Measurements from ENCODE around the gene RXFP4.
A peak's percentile ranks its signal among the peaks of the same experiment; 100 is the strongest.

The RXFP4 gene

DNA sequence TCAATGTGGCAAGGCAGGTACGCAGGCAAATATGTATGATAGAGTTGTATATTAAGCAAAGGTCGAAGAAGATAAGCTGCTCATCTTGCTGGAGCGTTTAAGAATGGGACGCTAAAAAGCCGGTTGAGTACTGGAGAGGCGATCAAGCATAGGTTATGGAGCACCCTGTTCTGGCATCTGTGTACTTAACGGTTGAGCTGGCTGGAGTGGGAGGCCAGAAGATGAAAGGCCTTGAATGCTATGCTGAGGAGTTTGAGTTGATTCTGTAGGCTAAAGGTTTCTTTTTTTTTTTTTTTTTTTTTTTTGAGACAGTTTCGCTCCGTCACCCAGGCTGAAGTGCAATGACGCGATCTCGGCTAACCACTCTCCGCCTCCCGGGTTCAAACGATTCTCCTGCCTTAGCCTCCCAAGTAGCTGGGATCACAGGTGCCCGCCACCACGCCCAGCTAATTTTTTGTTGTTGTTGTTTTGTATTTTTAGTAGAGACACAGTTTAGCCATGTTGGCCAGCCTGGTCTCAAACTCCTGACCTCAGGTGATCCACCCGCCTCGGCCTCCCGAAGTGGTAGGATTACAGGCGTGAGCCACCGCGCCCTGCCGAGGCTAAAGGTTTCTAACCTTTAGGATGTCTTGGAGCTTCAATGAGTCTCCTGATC is 6.4 kb upstream of the RXFP4 start:
- peaks cover 12% of the 10 kb centered on the region for H3K4me1 Mint-ChIP-seq (ENCODE audit: low read depth)
- no peak overlapping the region for H3K4me3 Mint-ChIP-seq
- no peaks in the 10 kb centered on the region for H3K9me3 Mint-ChIP-seq
- H3K27ac Mint-ChIP-seq, result no peak overlapping the region
- no peaks in the 10 kb centered on the region for H3K36me3 Mint-ChIP-seq (ENCODE audit: low read depth)
- intact Hi-C loops (cut with micrococcal nuclease), result no loop called here
- H3K27me3 Mint-ChIP-seq, result no peaks in the 10 kb centered on the region

GRCh38 chr1:155938220-155938627 is 3.2 kb upstream of the RXFP4 start:
- Mint-ChIP-seq H3K27ac (no peak overlapping the region), H3K27me3 (no peaks in the 10 kb centered on the region), H3K4me1 (ENCODE audit: low read depth) (peaks cover 36% of the 10 kb centered on the region), H3K36me3 (ENCODE audit: low read depth) (peaks cover 3% of the 10 kb centered on the region), H3K4me3 (no peak overlapping the region), H3K9me3 (no peaks in the 10 kb centered on the region)
- intact Hi-C loops (cut with micrococcal nuclease), result loop anchor here (1.0 to 2.0 kb wide), 2 partner anchors 51 to 129 kb away; no protein-coding TSS in a partner anchor

GRCh38 chr1:155940482-155940992 is 901 bp upstream of the RXFP4 start:
- intact Hi-C loops (cut with micrococcal nuclease), result loop anchor here (5.0 kb wide), 1 partner anchor 37 kb away; the partner anchor contains the start of gene ARHGEF2
- H3K9me3 Mint-ChIP-seq, result no peaks in the 10 kb centered on the region
- peaks cover 17% of the 10 kb centered on the region for H3K36me3 Mint-ChIP-seq (ENCODE audit: low read depth)
- peaks cover 59% of the 10 kb centered on the region for H3K4me1 Mint-ChIP-seq (ENCODE audit: low read depth)
- peak overlapping the region; percentile 81 for H3K27ac Mint-ChIP-seq
- no peak overlapping the region for H3K4me3 Mint-ChIP-seq
- H3K27me3 Mint-ChIP-seq, result no peaks in the 10 kb centered on the region

GRCh38 chr1:155941845-155942531 is 550 bp downstream of the RXFP4 start:
- H3K9me3 Mint-ChIP-seq, result no peaks in the 10 kb centered on the region
- peaks cover 32% of the 10 kb centered on the region for H3K36me3 Mint-ChIP-seq (ENCODE audit: low read depth)
- peaks cover 74% of the 10 kb centered on the region for H3K4me1 Mint-ChIP-seq (ENCODE audit: low read depth)
- peak overlapping the region; percentile 81 for H3K27ac Mint-ChIP-seq
- H3K27me3 Mint-ChIP-seq, result no peaks in the 10 kb centered on the region
- H3K4me3 Mint-ChIP-seq, result no peak overlapping the region
- intact Hi-C loops (cut with micrococcal nuclease), result loop anchor here (5.0 kb wide), 1 partner anchor 35 kb away; the partner anchor contains the start of gene ARHGEF2

DNA sequence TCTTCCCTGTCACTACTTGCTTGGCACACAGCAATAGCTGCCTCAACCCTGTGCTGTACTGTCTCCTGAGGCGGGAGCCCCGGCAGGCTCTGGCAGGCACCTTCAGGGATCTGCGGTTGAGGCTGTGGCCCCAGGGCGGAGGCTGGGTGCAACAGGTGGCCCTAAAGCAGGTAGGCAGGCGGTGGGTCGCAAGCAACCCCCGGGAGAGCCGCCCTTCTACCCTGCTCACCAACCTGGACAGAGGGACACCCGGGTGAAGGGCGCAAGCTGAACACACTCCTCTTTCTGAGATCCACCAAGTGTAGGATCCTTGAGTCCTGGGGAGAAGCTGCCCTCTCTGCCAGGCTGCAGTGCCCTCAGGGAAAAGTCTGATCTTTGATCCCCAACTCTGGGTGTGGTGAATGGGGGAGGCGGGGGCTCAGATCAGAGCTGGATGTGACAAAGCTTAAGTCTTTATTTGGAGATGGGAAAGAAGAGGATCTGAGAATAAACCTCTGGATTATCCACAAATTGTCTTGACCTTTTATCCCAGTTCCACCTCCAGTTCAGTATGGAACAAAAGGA is 1.2 kb downstream of the RXFP4 start:
- H3K27ac Mint-ChIP-seq, result peak overlapping the region; percentile 81
- peaks cover 38% of the 10 kb centered on the region for H3K36me3 Mint-ChIP-seq (ENCODE audit: low read depth)
- no peaks in the 10 kb centered on the region for H3K9me3 Mint-ChIP-seq
- H3K4me1 Mint-ChIP-seq (ENCODE audit: low read depth), result peaks cover 81% of the 10 kb centered on the region
- intact Hi-C loops (cut with micrococcal nuclease), result loop anchor here (5.0 kb wide), 1 partner anchor 35 kb away; the partner anchor contains the start of gene ARHGEF2
- no peaks in the 10 kb centered on the region for H3K27me3 Mint-ChIP-seq
- H3K4me3 Mint-ChIP-seq, result no peak overlapping the region

GRCh38 chr1:155944444-155944799 is 3.0 kb downstream of the RXFP4 start:
- H3K27ac Mint-ChIP-seq, result peak overlapping the region; percentile 87
- no peaks in the 10 kb centered on the region for H3K27me3 Mint-ChIP-seq
- peaks cover 91% of the 10 kb centered on the region for H3K4me1 Mint-ChIP-seq (ENCODE audit: low read depth)
- intact Hi-C loops (cut with micrococcal nuclease), result loop anchor here (5.0 kb wide), 1 partner anchor 33 kb away; the partner anchor contains the start of gene ARHGEF2
- H3K9me3 Mint-ChIP-seq, result no peaks in the 10 kb centered on the region
- peaks cover 56% of the 10 kb centered on the region for H3K36me3 Mint-ChIP-seq (ENCODE audit: low read depth)
- no peak overlapping the region for H3K4me3 Mint-ChIP-seq

- Mint-ChIP-seq H3K9me3 (no peaks in the 10 kb centered on the region), H3K36me3 (ENCODE audit: low read depth) (peaks cover 79% of the 10 kb centered on the region), H3K4me1 (ENCODE audit: low read depth) (peaks cover 89% of the 10 kb centered on the region), H3K27me3 (no peaks in the 10 kb centered on the region), H3K4me3 (no peak overlapping the region), H3K27ac (peak overlapping the region; percentile 87)
- intact Hi-C loops (cut with micrococcal nuclease), result no loop called here
Observed at GRCh38 chr1:155946633-155947219, 5.3 kb downstream of the RXFP4 start.

DNA sequence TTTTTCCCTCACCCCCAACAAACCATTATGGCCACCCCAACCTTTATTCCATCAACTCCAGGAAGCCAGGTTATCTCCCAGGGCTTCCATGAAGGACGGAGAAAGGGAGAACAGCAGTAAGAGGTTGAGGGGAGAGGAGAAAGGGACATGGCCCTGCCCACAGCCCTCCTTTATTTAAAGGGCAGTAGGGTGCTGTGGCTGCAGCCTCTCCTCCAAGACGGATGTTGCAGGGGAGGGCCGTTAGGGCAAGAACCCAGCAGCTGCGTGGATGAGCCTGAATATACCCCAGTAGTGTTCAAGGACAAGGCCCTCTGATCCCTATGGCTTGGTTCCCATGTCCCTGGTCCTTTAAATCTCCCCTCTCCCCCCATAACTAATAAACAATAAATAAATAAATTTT is 5.9 kb downstream of the RXFP4 start:
- Mint-ChIP-seq H3K36me3 (ENCODE audit: low read depth) (peaks cover 85% of the 10 kb centered on the region), H3K27me3 (no peaks in the 10 kb centered on the region), H3K27ac (peak overlapping the region; percentile 87), H3K9me3 (no peaks in the 10 kb centered on the region), H3K4me3 (no peak overlapping the region), H3K4me1 (ENCODE audit: low read depth) (peaks cover 89% of the 10 kb centered on the region)
- intact Hi-C loops (cut with micrococcal nuclease), result no loop called here

DNA sequence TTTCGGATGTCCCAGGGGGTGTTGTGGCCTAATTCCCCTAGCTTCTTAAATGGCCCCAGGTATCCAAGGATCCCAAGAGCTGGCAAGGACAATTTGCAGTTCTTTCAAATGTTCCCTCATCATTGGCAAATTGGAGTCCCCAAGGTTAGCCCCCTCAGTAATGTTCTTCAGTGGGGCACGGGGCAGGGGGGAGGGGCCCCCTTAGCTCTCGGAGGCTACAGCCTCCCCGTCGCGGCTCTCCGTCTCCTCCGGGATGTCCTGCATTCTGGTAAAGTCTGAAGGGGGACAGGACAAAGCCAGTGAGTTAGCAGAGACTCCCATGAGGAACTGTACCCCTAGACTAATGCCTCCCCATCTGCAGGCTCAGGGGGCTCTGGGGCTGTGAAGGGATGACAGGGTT is 6.3 kb downstream of the RXFP4 start:
- no peak overlapping the region for H3K4me3 Mint-ChIP-seq
- H3K4me1 Mint-ChIP-seq (ENCODE audit: low read depth), result peaks cover 88% of the 10 kb centered on the region
- no peaks in the 10 kb centered on the region for H3K27me3 Mint-ChIP-seq
- H3K36me3 Mint-ChIP-seq (ENCODE audit: low read depth), result peaks cover 89% of the 10 kb centered on the region
- intact Hi-C loops (cut with micrococcal nuclease), result no loop called here
- peak overlapping the region; percentile 87 for H3K27ac Mint-ChIP-seq
- H3K9me3 Mint-ChIP-seq, result no peaks in the 10 kb centered on the region

DNA sequence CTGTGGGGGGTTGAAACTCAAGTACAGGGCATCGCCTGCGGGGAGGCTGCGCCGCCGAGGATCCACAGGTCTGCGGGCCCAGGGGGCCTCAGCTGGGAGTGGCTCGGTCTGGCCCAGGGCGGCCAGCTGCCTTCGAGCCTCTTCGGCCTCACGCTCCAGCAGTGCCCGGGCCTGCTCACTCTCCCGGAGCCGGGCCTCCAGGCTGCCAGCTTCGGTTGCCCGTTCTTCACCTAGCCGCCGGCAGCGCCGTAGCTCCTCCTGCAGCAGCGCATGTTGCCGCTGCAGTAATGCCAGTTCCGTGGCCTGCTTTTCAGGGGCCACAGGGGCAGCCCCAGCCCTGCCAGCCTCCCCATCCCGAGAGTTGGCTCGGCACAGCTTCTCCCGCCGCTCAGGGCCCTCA is 9.4 kb downstream of the RXFP4 start:
- H3K9me3 Mint-ChIP-seq, result no peaks in the 10 kb centered on the region
- peak overlapping the region; percentile 71 for H3K27ac Mint-ChIP-seq
- no peaks in the 10 kb centered on the region for H3K27me3 Mint-ChIP-seq
- H3K36me3 Mint-ChIP-seq (ENCODE audit: low read depth), result peaks cover 100% of the 10 kb centered on the region
- intact Hi-C loops (cut with micrococcal nuclease), result no loop called here
- H3K4me1 Mint-ChIP-seq (ENCODE audit: low read depth), result peaks cover 65% of the 10 kb centered on the region
- H3K4me3 Mint-ChIP-seq, result no peak overlapping the region

DNA sequence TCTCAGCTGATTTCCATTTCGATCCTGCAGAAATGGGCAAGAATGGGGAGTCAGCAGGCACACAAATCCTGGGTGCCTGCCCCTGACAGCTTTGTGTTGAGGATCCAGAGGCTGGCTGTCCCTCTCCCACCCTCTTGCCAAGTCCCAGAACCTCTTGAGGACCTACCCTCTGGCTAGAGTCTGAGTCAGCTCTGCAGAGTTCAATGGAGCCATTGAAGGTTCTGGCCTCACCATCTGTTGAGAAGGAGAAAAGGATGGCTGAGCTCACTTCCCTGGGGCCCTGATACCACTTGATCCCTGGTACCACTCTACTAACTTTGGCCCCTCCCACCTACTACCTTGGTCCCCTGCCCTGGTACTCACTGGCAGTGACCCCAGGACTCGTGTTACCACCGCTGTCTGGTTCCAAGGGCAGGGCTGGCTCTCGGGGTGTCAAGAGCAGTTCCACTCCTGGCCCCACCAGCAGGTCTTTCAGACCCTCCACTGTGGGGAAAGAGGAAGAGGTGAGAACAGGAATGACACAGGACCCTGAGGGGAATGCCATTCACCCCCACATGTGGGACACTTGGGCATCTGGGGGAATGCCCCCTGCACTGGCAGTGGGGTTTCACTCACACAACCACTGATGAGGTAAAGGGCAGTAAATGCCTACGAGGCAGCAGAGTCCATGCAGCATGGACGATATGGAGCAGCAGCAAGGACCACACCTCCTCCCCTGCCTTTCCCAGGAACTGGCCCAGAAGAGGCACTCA is 10.5 kb downstream of the RXFP4 start:
- Mint-ChIP-seq H3K4me3 (no peak overlapping the region), H3K9me3 (no peaks in the 10 kb centered on the region), H3K4me1 (ENCODE audit: low read depth) (peaks cover 54% of the 10 kb centered on the region), H3K36me3 (ENCODE audit: low read depth) (peaks cover 100% of the 10 kb centered on the region), H3K27ac (peak overlapping the region; percentile 71), H3K27me3 (no peaks in the 10 kb centered on the region)
- intact Hi-C loops (cut with micrococcal nuclease), result no loop called here

DNA sequence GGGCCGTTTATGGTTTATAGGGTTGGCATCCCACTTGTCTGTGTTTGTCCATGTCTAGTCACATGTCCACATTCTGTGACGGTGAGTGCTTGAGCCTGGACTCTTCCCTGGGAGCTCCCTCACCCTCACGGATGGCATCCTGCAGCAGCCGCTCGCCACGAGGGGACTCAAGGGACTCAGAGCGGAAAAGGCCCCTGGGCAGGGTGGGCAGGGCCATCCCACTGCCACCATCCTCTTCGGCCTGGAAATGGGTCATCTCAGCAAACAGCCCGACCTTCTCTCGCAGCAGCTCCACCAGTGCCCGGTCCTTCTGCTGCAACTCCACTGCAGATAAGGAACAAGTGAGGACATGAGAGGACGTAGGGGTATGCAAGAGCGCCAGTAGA is 11.1 kb downstream of the RXFP4 start:
- peaks cover 100% of the 10 kb centered on the region for H3K36me3 Mint-ChIP-seq (ENCODE audit: low read depth)
- H3K27ac Mint-ChIP-seq, result peak overlapping the region; percentile 71
- intact Hi-C loops (cut with micrococcal nuclease), result no loop called here

DNA sequence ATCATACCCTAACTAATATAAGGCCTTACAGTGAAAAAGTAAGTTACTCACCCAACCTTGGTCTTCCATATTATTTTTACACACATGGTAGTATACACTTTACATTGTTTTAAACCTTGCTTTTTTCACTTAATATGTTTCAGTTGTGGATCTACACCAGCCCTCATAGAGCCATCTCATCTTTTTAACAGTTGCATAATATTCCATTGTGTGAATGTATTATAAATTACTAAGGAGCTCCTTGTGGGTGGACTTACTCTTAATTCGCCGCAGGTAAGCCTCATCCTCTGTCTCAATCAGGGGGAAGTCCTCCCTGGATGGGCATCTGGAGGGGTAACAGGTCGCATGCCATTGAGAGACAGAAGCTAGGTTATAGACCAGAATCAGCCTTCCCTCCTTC is 13.2 kb downstream of the RXFP4 start:
- H3K27me3 Mint-ChIP-seq, result no peaks in the 10 kb centered on the region
- intact Hi-C loops (cut with micrococcal nuclease), result no loop called here
- H3K4me1 Mint-ChIP-seq (ENCODE audit: low read depth), result peaks cover 40% of the 10 kb centered on the region
- H3K9me3 Mint-ChIP-seq, result no peaks in the 10 kb centered on the region
- no peak overlapping the region for H3K4me3 Mint-ChIP-seq
- H3K27ac Mint-ChIP-seq, result peak overlapping the region; percentile 64
- H3K36me3 Mint-ChIP-seq (ENCODE audit: low read depth), result peaks cover 100% of the 10 kb centered on the region

More for the DNA sequence above, 11.1 kb downstream of the RXFP4 start:
- Mint-ChIP-seq H3K4me1 (ENCODE audit: low read depth) (peaks cover 50% of the 10 kb centered on the region), H3K27me3 (no peaks in the 10 kb centered on the region), H3K4me3 (no peak overlapping the region), H3K9me3 (no peaks in the 10 kb centered on the region)

All from dendritic cell treated with granulocyte-macrophage colony-stimulating factor and Interleukin-4, amounts not matched to agents 40 ng/mL and 50 ng/mL, for 4 days (primary cell).